ENCODE measurements around the gene ACTR5.
"Not testable (repeated sequence)": the region's sequence is repeated elsewhere in the genome, so short reads cannot be mapped to it uniquely, and the experiment has no call there.

ACTR5 gene

GRCh38 chr20:38810926-38811630 lies 62.8 kb downstream of the ACTR5 start:
- no peak for TF ChIP-seq POLR2A (IDR thresholded peaks at IDR 0.05; ENCODE audit: low read depth, low read length)
- no peak for FAIRE-seq
- DNase-seq (ENCODE audit: insufficient read length, low spot score) = no peak

GRCh38 chr20:38811769-38812168 lies 63.5 kb downstream of the ACTR5 start:
- DNase-seq (ENCODE audit: insufficient read length, low spot score) (no peak), FAIRE-seq (no peak)
- TF ChIP-seq POLR2A (IDR thresholded peaks at IDR 0.05; ENCODE audit: low read depth, low read length) = no peak

GRCh38 chr20:38812182-38812581 lies 63.9 kb downstream of the ACTR5 start:
- DNase-seq (ENCODE audit: insufficient read length, low spot score) = no peak
- TF ChIP-seq POLR2A (IDR thresholded peaks at IDR 0.05; ENCODE audit: low read depth, low read length) = no peak
- FAIRE-seq = no peak

- TF ChIP-seq POLR2A (IDR thresholded peaks at IDR 0.05; ENCODE audit: low read depth, low read length) = no peak
- DNase-seq (ENCODE audit: insufficient read length, low spot score) (no peak), FAIRE-seq (no peak)
These were observed 64.7 kb downstream of the ACTR5 start for GRCh38 chr20:38812709-38813573.

GRCh38 chr20:38813574-38813962 lies 65.3 kb downstream of the ACTR5 start:
- DNase-seq (ENCODE audit: insufficient read length, low spot score); FAIRE-seq: not testable (repeated sequence)

GRCh38 chr20:38815446-38815845 lies 67.2 kb downstream of the ACTR5 start:
- FAIRE-seq (no peak), DNase-seq (ENCODE audit: insufficient read length, low spot score) (no peak)
- no peak for TF ChIP-seq POLR2A (IDR thresholded peaks at IDR 0.05; ENCODE audit: low read depth, low read length)

GRCh38 chr20:38818113-38819065 lies 70.1 kb downstream of the ACTR5 start:
- TF ChIP-seq POLR2A (IDR thresholded peaks at IDR 0.05; ENCODE audit: low read depth, low read length) = no peak
- DNase-seq (ENCODE audit: insufficient read length, low spot score) = no peak
- FAIRE-seq = no peak
